HEK293 (cell line): ENCODE measurements around the gene SYNGR3.
A peak's percentile ranks its signal among the peaks of the same experiment; 100 is the strongest.

Experiments used
- CTCF ChIA-PET: fragments of 350-600 bp; formaldehyde crosslinking; extraction: SDS; loops from one replicate; lab custom pipeline; 2021; ENCODE audit warnings: antibody characterized with exemption; lab: Yijun Ruan, JAX
- POLR2A ChIA-PET: fragments of 300-600 bp; formaldehyde crosslinking; extraction: SDS; loops from one replicate; lab custom pipeline; 2020; ENCODE audit warnings: antibody characterized with exemption, inconsistent platforms; lab: Yijun Ruan, JAX
- H3K27ac ChIP-seq: fragments of 200-500 bp; sonication (Bioruptor generic); 2 replicates; pipeline ENCODE4 v1.5.1; 2014; ENCODE audit warnings: low read depth, low read length, control low read depth, inconsistent platforms; ENCODE audit errors: extremely low read depth
- H3K36me3 ChIP-seq, 2 experiments: fragments of 200-500 bp in 1 of 2; sonication (Bioruptor generic) in 1 of 2; 1 replicate in 1 of 2; 2 replicates in 1 of 2; pipeline ENCODE4 v1.5.1; 2014 to 2017; ENCODE audit warnings: inconsistent platforms in 2 of 2, low read length in 2 of 2; ENCODE audit not compliant: control insufficient read depth in 2 of 2, insufficient read depth in 1 of 2
- H3K4me1 ChIP-seq: fragments of 200-500 bp; sonication (Bioruptor generic); 2 replicates; pipeline ENCODE4 v1.5.1; 2014; ENCODE audit warnings: mild to moderate bottlenecking, low read length, inconsistent platforms; ENCODE audit not compliant: control insufficient read depth, insufficient read depth
- H3K4me3 ChIP-seq: 2 replicates; pipeline ENCODE4 v1.5.1; 2011; ENCODE audit warnings: low read depth, mild to moderate bottlenecking, control low read depth, low read length, moderate library complexity
- H3K9me3 ChIP-seq: fragments of 200-500 bp; sonication (Bioruptor generic); 2 replicates; pipeline ENCODE4 v1.5.1; 2014; ENCODE audit warnings: low read depth, low read length, inconsistent platforms; ENCODE audit not compliant: control insufficient read depth, insufficient read depth
- EGR2 ChIP-seq: fragments of 450-650 bp; formaldehyde crosslinking; IDR thresholded peaks from 2 replicates; pipeline ENCODE4 v1.5.1; 2016; ENCODE audit warnings: low read depth, missing biosample characterization, missing genetic modification characterization
- GLI4 ChIP-seq: fragments of 450-650 bp; formaldehyde crosslinking; IDR thresholded peaks from 2 replicates; pipeline ENCODE4 v1.5.1; 2016; ENCODE audit warnings: missing biosample characterization, missing genetic modification characterization
- GLIS2 ChIP-seq: fragments of 450-650 bp; formaldehyde crosslinking; IDR thresholded peaks from 2 replicates; pipeline ENCODE4 v1.5.1; 2016; ENCODE audit warnings: missing biosample characterization, missing genetic modification characterization
- IKZF3 ChIP-seq: fragments of 450-650 bp; IDR thresholded peaks from 2 replicates; pipeline ENCODE4 v1.5.0; 2018; ENCODE audit warnings: missing biosample characterization, mild to moderate bottlenecking, missing genetic modification characterization, moderate library complexity
- KLF1 ChIP-seq: fragments of 450-650 bp; formaldehyde crosslinking; IDR thresholded peaks from 2 replicates; pipeline ENCODE4 v1.5.1; 2016; ENCODE audit warnings: missing biosample characterization, missing genetic modification characterization
- OSR2 ChIP-seq: fragments of 450-650 bp; formaldehyde crosslinking; IDR thresholded peaks from 2 replicates; pipeline ENCODE4 v1.5.1; 2016; ENCODE audit warnings: missing biosample characterization, missing genetic modification characterization
- PATZ1 ChIP-seq: fragments of 450-650 bp; formaldehyde crosslinking; IDR thresholded peaks from 2 replicates; pipeline ENCODE4 v1.5.1; 2016; ENCODE audit warnings: missing biosample characterization, missing genetic modification characterization
- SCRT2 ChIP-seq: fragments of 450-650 bp; formaldehyde crosslinking; IDR thresholded peaks from 2 replicates; pipeline ENCODE4 v1.5.1; 2016; ENCODE audit warnings: missing biosample characterization, missing genetic modification characterization
- ZEB2 ChIP-seq: fragments of 450-650 bp; formaldehyde crosslinking; IDR thresholded peaks from 2 replicates; pipeline ENCODE4 v1.5.1; 2016; ENCODE audit warnings: missing biosample characterization, missing genetic modification characterization
- ZFHX2 ChIP-seq: fragments of 450-650 bp; formaldehyde crosslinking; conservative IDR thresholded peaks from 2 replicates; pipeline ENCODE4 v1.5.1; 2016; ENCODE audit warnings: missing biosample characterization, missing genetic modification characterization
- ZNF184 ChIP-seq: fragments of 450-650 bp; IDR thresholded peaks from 2 replicates; pipeline ENCODE4 v1.5.1; 2018; ENCODE audit warnings: missing biosample characterization, mild to moderate bottlenecking, missing genetic modification characterization
- ZNF2 ChIP-seq: fragments of 450-650 bp; formaldehyde crosslinking; IDR thresholded peaks from 2 replicates; pipeline ENCODE4 v1.5.1; 2016; ENCODE audit warnings: missing biosample characterization, missing genetic modification characterization
- ZNF221 ChIP-seq: fragments of 450-650 bp; formaldehyde crosslinking; IDR thresholded peaks from 2 replicates; pipeline ENCODE4 v1.5.1; 2017; ENCODE audit warnings: missing biosample characterization, missing genetic modification characterization, borderline replicate concordance
- ZNF23 ChIP-seq: fragments of 450-650 bp; formaldehyde crosslinking; IDR thresholded peaks from 2 replicates; pipeline ENCODE4 v1.5.1; 2016; ENCODE audit warnings: missing biosample characterization, missing genetic modification characterization, borderline replicate concordance
- ZNF266 ChIP-seq: fragments of 450-650 bp; formaldehyde crosslinking; IDR thresholded peaks from 2 replicates; pipeline ENCODE4 v1.5.1; 2016; ENCODE audit warnings: missing biosample characterization, missing genetic modification characterization, low read depth
- ZNF292 ChIP-seq: fragments of 450-650 bp; formaldehyde crosslinking; IDR thresholded peaks from 2 replicates; pipeline ENCODE4 v1.5.1; 2016; ENCODE audit warnings: low read depth, missing biosample characterization, missing genetic modification characterization, borderline replicate concordance
- ZNF366 ChIP-seq: fragments of 450-650 bp; formaldehyde crosslinking; conservative IDR thresholded peaks from 2 replicates; pipeline ENCODE4 v1.5.1; 2016; ENCODE audit warnings: missing biosample characterization, missing genetic modification characterization
- ZNF473 ChIP-seq: fragments of 450-650 bp; formaldehyde crosslinking; IDR thresholded peaks from 2 replicates; pipeline ENCODE4 v1.5.1; 2017; ENCODE audit warnings: missing biosample characterization, missing genetic modification characterization
- ZNF48 ChIP-seq: fragments of 450-650 bp; formaldehyde crosslinking; IDR thresholded peaks from 2 replicates; pipeline ENCODE4 v1.5.1; 2016; ENCODE audit warnings: missing biosample characterization, missing genetic modification characterization
- ZNF558 ChIP-seq: fragments of 450-650 bp; formaldehyde crosslinking; IDR thresholded peaks from 2 replicates; pipeline ENCODE4 v1.5.1; 2016; ENCODE audit warnings: missing biosample characterization, missing genetic modification characterization
- ZSCAN16 ChIP-seq: fragments of 450-650 bp; formaldehyde crosslinking; IDR thresholded peaks from 2 replicates; pipeline ENCODE4 v1.5.1; 2016; ENCODE audit warnings: missing biosample characterization, missing genetic modification characterization
- TF ChIP-seq, protein P1 (sequence below): fragments of 450-650 bp; formaldehyde crosslinking; IDR thresholded peaks from 2 replicates; pipeline ENCODE4 v1.5.1; 2016; ENCODE audit warnings: missing biosample characterization, missing genetic modification characterization
- TF ChIP-seq, protein P2 (sequence below): fragments of 450-650 bp; IDR thresholded peaks from 2 replicates; pipeline ENCODE4 v1.5.1; 2018; ENCODE audit warnings: missing biosample characterization, mild to moderate bottlenecking, missing genetic modification characterization
- TF ChIP-seq, protein P3 (sequence below): sonication (generic); formaldehyde crosslinking; IDR thresholded peaks from 2 replicates; pipeline ENCODE4 v1.8.1; 2022; ENCODE audit warnings: mild to moderate bottlenecking, moderate library complexity, missing genetic modification reagents
- TF ChIP-seq, protein P4 (sequence below): fragments of 450-650 bp; formaldehyde crosslinking; IDR thresholded peaks from 2 replicates; pipeline ENCODE4 v1.5.1; 2017; ENCODE audit warnings: missing biosample characterization, missing genetic modification characterization

Gene SYNGR3

DNA sequence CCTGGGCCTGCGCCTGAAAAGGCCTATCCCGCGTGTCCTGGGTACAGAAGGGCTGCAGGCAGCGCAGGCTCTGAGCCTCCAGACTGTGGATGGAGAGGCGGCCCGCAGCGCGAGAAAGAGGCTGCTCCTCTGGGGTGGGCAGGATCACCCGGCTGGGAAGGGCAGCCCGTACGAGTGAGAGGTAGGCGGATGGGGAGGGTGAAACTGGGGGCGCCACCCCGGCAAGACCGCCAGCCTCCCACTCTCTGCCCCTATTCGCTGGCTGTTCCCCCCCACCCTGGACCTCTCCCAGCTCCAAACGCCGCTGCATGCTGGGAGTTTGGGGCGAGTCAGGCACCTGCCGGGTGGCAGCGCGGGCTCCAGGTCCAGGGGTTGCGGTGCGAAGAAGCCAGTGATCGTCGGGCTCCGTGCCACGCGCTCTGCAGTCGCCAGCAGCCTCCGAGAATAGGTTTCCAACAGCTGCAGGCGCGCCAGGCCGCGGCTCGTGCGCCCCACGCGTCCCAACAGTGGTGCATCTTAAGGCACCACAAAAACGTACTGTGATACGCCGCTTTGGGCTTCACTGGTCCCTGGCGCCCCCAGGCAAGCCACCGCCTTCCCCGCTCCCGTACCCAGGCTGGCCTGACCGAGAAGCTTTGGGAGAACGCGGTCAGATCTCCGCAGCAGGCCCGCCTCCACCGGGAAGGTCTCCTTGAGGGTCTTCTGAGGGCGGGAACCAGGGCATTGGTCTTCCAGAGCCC, 9.6 kb upstream of the SYNGR3 start:
- TF ChIP-seq EGR2 (tag by site-specific recombination), result peak; percentile 49
- TF ChIP-seq, protein P1, sequence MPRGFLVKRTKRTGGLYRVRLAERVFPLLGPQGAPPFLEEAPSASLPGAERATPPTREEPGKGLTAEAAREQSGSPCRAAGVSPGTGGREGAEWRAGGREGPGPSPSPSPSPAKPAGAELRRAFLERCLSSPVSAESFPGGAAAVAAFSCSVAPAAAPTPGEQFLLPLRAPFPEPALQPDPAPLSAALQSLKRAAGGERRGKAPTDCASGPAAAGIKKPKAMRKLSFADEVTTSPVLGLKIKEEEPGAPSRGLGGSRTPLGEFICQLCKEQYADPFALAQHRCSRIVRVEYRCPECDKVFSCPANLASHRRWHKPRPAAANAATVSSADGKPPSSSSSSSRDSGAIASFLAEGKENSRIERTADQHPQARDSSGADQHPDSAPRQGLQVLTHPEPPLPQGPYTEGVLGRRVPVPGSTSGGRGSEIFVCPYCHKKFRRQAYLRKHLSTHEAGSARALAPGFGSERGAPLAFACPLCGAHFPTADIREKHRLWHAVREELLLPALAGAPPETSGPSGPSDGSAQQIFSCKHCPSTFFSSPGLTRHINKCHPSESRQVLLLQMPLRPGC (tag by site-specific recombination), result no peak
- TF ChIP-seq ZFHX2, result peak; percentile 29
- TF ChIP-seq KLF1, result 0 out of 2 replicates have a peak, but pooled peaks have one; percentile 13
- no peak for TF ChIP-seq ZNF292 (tag by site-specific recombination)
- TF ChIP-seq ZSCAN16 (tag by site-specific recombination), result no peak
- Histone ChIP-seq H3K27ac (no peak overlapping the region), H3K4me1 (peaks cover 7% of the 10 kb centered on the region; the same call in 1 of the 2 replicates), H3K36me3 (peaks cover 0 to 47% of the 10 kb centered on the region in 2 experiments; a peak in 1 of 3 replicates), H3K4me3 (no peak overlapping the region), H3K9me3 (no peaks in the 10 kb centered on the region)
- POLR2A ChIA-PET, result interaction anchor here (1.3 to 10.1 kb wide), 3 partner anchors 15 to 198 kb away, joined by 3 to 76 read pairs (median 3); partner anchors contain the start of genes MSRB1, NUBP2, RPS2 and SPSB3
- CTCF ChIA-PET, result interaction anchor here (0.5 to 0.8 kb wide), 2 partner anchors 14 to 118 kb away, joined by 3 to 4 read pairs; no protein-coding TSS in a partner anchor

GRCh38 chr16:1980770-1981087, 9.0 kb upstream of the SYNGR3 start:
- Histone ChIP-seq H3K36me3 (peaks cover 0 to 47% of the 10 kb centered on the region in 2 experiments; a peak in 1 of 3 replicates), H3K9me3 (no peaks in the 10 kb centered on the region), H3K4me1 (peaks cover 7% of the 10 kb centered on the region; the same call in 1 of the 2 replicates), H3K4me3 (no peak overlapping the region), H3K27ac (no peak overlapping the region)
- ChIA-PET POLR2A (interaction anchor here (1.3 to 10.1 kb wide), 3 partner anchors 15 to 174 kb away, joined by 3 to 76 read pairs (median 8); partner anchors contain the start of genes MSRB1, RPS2 and TRAF7), CTCF (interaction anchor here (0.5 to 0.8 kb wide), 3 partner anchors 15 to 118 kb away, joined by 3 to 4 read pairs (median 3); no protein-coding TSS in a partner anchor)
- TF ChIP-seq ZEB2, result no peak
- TF ChIP-seq GLI4 (tag by site-specific recombination), result no peak
- TF ChIP-seq GLIS2 (tag by site-specific recombination), result no peak
- TF ChIP-seq IKZF3 (tag by site-specific recombination), result no peak
- no peak for TF ChIP-seq ZNF221 (tag by site-specific recombination)
- TF ChIP-seq, protein P2, sequence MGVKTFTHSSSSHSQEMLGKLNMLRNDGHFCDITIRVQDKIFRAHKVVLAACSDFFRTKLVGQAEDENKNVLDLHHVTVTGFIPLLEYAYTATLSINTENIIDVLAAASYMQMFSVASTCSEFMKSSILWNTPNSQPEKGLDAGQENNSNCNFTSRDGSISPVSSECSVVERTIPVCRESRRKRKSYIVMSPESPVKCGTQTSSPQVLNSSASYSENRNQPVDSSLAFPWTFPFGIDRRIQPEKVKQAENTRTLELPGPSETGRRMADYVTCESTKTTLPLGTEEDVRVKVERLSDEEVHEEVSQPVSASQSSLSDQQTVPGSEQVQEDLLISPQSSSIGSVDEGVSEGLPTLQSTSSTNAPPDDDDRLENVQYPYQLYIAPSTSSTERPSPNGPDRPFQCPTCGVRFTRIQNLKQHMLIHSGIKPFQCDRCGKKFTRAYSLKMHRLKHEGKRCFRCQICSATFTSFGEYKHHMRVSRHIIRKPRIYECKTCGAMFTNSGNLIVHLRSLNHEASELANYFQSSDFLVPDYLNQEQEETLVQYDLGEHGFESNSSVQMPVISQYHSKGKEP (tag by site-specific recombination), result no peak
- TF ChIP-seq ZNF184 (tag by site-specific recombination), result no peak
- no peak for TF ChIP-seq ZNF366 (tag by site-specific recombination)
- TF ChIP-seq ZNF266 (tag by site-specific recombination), result no peak
- no peak for TF ChIP-seq ZNF473
- TF ChIP-seq ZNF2, result no peak
- TF ChIP-seq SCRT2 (tag by site-specific recombination), result no peak
- TF ChIP-seq ZNF558 (tag by site-specific recombination), result no peak
- TF ChIP-seq, protein P3, sequence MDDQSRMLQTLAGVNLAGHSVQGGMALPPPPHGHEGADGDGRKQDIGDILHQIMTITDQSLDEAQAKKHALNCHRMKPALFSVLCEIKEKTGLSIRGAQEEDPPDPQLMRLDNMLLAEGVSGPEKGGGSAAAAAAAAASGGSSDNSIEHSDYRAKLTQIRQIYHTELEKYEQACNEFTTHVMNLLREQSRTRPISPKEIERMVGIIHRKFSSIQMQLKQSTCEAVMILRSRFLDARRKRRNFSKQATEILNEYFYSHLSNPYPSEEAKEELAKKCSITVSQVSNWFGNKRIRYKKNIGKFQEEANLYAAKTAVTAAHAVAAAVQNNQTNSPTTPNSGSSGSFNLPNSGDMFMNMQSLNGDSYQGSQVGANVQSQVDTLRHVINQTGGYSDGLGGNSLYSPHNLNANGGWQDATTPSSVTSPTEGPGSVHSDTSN (CRISPR knock-in tag), result no peak
- TF ChIP-seq, protein P4, sequence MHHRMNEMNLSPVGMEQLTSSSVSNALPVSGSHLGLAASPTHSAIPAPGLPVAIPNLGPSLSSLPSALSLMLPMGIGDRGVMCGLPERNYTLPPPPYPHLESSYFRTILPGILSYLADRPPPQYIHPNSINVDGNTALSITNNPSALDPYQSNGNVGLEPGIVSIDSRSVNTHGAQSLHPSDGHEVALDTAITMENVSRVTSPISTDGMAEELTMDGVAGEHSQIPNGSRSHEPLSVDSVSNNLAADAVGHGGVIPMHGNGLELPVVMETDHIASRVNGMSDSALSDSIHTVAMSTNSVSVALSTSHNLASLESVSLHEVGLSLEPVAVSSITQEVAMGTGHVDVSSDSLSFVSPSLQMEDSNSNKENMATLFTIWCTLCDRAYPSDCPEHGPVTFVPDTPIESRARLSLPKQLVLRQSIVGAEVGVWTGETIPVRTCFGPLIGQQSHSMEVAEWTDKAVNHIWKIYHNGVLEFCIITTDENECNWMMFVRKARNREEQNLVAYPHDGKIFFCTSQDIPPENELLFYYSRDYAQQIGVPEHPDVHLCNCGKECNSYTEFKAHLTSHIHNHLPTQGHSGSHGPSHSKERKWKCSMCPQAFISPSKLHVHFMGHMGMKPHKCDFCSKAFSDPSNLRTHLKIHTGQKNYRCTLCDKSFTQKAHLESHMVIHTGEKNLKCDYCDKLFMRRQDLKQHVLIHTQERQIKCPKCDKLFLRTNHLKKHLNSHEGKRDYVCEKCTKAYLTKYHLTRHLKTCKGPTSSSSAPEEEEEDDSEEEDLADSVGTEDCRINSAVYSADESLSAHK (tag by site-specific recombination), result no peak
- no peak for TF ChIP-seq ZNF23
- TF ChIP-seq OSR2 (tag by site-specific recombination), result no peak
- no peak for TF ChIP-seq ZNF48 (tag by site-specific recombination)
- TF ChIP-seq PATZ1, result no peak
